Mononuclear cell (primary cell): ENCODE results near the gene PDPK1. TPM values are rescaled to one million over a fixed set of nuclear protein-coding genes. Genes with fewer than 3 reads are reported as not detected.
"Not testable (repeated sequence)": the region's sequence is repeated elsewhere in the genome, so short reads cannot be mapped to it uniquely, and the experiment has no call there.

Source experiments
- H3K27me3 ChIP-seq: 2 replicates; pipeline ENCODE4 v1.6.0; 2011; ENCODE audit warnings: low read length, control low read depth; ENCODE audit not compliant: insufficient read depth
- H3K4me1 ChIP-seq: 2 replicates; pipeline ENCODE4 v1.5.1; 2011; ENCODE audit warnings: mild to moderate bottlenecking, low read length, control low read depth; ENCODE audit not compliant: insufficient read depth
- H3K4me3 ChIP-seq: 2 replicates; pipeline ENCODE4 v1.5.1; 2011; ENCODE audit warnings: mild to moderate bottlenecking, low read length, moderate library complexity
- H3K9me3 ChIP-seq: 2 replicates; pipeline ENCODE4 v1.5.1; 2011; ENCODE audit warnings: low read depth, mild to moderate bottlenecking, control low read depth, low read length
- total RNA-seq: library from RNA; depleted of rRNA; stranded (reverse); fragments of >200 nt; gene quantifications from one replicate; pipeline ENCODE4 v1.2.3, GENCODE V29; 2012

The PDPK1 gene
- total RNA-seq, 1 donor: 36.9 TPM

DNA sequence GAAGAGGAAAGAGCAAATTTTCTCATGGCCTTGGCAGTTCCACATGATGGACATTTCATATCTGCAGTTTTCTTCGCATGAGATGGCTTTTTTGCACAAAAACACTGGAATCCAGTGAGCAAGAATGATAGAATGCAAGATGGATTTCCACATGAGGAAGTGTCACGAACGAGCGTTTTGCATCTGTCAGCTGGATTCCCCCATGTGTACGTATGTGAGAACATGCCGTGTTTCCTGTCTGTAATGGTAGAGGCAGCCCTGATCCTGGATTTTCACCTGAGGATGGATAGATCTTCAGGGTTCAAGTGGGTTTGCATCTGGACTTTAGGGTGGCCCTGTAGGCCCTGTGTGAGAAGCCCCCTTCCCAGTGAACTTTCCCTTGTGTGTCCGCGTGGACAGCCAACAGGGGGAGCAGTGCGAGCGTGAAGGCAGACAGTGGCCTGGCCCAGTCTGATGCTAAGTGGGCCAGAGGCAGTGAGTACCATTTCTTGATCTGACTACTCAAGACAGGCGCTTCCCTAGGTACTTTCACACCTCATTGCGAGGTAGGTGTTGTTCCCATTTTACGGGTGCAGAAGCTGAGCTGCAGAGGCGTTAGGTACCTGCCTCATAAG, 2.1 kb downstream of the PDPK1 start:
- not testable (repeated sequence) for H3K9me3 ChIP-seq, H3K4me3 ChIP-seq, H3K27me3 ChIP-seq
- peaks cover 52% of the 10 kb centered on the region for H3K4me1 ChIP-seq

DNA sequence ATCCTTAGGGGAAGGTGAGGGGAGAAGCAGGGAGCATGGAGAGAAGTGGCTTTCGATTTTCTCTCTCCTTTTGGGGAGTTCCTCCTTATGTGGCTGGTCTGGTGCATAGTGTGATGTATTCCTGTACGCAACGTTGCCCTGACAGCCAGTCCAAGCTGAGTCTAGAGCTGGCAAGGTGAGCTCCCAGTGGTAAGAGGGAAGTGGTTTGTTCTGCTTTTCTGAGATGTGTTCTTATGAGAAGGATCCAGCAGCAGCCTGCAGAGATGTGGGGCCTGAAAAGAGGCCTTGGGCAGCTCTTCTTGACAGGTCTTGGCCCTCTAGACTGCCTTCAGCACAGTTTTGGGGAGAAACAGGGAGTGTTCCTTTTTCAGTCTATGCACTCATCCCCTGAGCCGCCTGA, 3.1 kb downstream of the PDPK1 start:
- not testable (repeated sequence) for H3K9me3 ChIP-seq, H3K27me3 ChIP-seq, H3K4me3 ChIP-seq
- peaks cover 45% of the 10 kb centered on the region for H3K4me1 ChIP-seq

DNA sequence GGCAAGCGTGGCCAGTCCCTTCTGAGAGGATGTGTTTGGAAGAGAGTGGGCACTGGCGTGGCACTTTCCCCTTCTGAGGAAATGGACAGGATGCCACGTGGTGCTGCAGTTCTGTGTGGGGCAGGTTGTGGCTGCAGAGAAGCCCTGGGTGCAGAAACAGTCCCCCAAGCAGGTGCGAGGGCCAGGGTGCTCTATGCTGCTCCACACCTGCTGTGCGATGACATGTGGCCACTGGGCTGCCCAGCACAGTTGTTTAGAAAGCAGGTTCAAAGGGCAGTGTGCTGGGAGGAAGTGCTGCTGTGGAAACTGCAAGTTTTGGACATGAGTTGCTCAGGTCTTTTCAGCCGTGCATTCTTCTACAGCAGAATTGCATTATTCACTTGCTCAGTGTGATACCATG, 3.6 kb downstream of the PDPK1 start:
- peaks cover 40% of the 10 kb centered on the region for H3K4me1 ChIP-seq
- H3K4me3 ChIP-seq, H3K9me3 ChIP-seq, H3K27me3 ChIP-seq: not testable (repeated sequence)

DNA sequence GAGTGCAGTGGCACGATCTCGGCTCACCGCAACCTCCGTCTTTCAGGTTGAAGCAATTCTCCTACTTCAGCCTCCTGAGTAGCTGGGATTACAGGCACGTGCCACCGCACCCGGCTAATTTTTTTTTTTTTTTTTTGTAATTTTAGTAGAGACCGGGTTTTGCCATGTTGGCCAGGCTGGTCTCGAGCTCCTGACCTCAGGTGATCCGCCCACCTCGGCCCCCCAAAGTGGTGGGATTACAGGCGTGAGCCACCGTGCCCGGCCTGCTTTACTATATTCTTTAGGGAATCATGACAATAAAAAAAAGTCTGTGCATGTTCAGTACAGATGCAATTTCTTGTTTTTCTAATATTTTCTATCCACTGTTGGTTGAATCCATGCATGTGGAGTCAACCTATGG, 6.0 kb downstream of the PDPK1 start:
- H3K4me1 ChIP-seq: peaks cover 28% of the 10 kb centered on the region
- not testable (repeated sequence) for H3K4me3 ChIP-seq, H3K27me3 ChIP-seq, H3K9me3 ChIP-seq

DNA sequence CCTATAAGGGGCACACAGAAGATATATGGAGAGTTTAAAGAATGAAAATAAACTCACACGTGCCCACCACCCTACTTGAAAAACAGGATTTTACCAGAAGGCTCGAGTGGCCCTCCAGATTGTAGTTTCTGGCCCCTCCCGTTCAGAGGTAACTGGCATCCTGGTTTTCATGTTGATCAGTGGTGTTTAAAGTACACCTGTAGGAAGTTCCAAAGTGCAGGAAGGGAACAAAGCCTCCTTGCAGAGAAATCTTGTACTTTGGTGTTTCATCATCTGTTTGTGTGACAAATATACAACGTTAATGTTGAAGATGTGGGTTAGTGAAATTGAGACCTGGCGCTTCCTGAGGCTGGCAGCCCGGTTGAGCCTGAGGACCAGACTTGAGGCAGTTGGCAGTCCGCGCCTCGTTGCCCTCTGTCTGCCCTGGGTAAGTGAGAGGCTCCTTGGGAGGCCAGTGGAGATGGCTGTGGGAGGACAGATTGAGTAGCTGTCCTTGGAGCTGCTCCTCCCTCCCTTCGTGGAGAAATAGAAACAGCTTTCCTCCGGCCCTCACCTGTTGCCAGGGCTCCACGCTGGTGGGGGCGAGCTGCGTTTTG, 12.6 kb downstream of the PDPK1 start:
- not testable (repeated sequence) for H3K4me1 ChIP-seq, H3K27me3 ChIP-seq, H3K9me3 ChIP-seq, H3K4me3 ChIP-seq

DNA sequence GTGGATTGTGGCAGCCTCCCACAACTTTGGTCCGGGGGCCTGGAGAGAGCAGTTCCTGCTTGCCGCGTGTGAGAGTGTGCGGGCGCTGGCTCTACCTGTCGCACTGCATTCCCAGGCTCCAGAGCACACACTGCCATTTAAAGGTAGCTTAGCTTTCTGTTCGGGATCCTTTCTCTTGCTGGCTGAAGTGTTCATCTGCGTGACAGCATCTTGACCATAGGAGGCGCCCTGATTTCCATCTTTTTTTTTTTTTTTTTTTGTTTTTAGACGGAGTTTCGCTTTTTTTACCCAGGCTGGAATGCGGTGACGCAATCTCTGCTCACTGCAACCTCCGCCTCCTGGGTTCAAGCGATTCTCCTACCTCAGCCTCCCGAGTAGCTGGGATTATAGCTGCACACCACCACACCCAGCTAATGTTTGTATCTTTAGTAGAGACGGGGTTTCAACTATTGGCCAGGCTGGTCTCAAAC, 13.6 kb downstream of the PDPK1 start:
- not testable (repeated sequence) for H3K9me3 ChIP-seq, H3K4me3 ChIP-seq, H3K4me1 ChIP-seq, H3K27me3 ChIP-seq

DNA sequence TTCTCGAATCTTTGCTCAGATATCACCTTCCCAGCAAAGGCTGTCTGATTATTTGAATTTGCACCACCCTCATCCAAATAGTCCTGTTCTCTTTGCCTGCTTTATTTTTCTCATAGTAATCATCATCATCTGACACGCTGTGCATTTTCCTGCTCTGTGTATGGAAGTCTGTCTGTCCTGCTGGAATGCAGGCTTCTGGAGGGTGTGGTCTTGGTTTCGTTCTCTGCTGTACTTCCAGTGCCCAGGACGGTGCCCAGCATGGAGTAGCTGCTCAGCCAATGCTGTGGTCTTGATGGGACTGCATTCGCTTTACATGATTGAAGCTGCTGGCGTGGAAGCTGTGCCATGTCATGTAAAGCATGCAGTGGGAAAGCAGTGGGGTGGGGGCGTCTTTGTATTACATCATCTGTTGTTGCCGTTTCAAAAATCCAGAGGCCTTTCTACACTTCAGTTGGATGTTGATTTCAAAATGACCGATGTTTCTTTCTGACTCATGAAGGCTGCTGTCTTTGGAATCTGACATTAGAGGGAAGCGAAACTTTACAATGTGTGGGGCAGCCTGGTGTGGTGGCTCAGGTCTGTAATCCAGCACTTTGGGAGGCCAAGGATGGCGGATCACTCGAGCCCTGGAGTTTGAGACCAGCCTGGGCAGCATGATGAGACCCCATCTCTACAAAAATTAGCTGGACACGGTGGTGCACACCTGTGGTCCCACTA, 17.0 kb downstream of the PDPK1 start:
- not testable (repeated sequence) for H3K4me3 ChIP-seq, H3K27me3 ChIP-seq, H3K9me3 ChIP-seq, H3K4me1 ChIP-seq

DNA sequence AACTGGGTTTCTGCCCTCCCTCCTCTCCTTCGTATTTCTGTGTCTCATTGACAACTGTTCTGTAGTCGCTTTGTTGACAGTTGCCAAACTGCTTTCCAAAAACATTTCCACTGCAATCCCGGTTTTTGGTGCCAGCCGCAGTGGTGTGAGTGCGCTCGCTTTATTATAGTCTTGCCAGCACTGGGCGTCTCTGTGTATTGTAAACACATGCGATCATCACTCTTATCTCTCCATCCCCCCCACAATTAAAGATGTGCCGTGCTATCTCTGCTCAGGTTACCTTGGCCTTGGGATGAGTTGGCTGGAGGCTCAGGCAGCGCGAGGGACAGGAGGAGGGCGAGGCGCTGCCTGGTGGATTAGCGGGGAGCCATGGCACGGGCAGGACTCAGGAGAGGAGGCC, 19.3 kb downstream of the PDPK1 start:
- not testable (repeated sequence) for H3K9me3 ChIP-seq, H3K27me3 ChIP-seq, H3K4me1 ChIP-seq, H3K4me3 ChIP-seq

DNA sequence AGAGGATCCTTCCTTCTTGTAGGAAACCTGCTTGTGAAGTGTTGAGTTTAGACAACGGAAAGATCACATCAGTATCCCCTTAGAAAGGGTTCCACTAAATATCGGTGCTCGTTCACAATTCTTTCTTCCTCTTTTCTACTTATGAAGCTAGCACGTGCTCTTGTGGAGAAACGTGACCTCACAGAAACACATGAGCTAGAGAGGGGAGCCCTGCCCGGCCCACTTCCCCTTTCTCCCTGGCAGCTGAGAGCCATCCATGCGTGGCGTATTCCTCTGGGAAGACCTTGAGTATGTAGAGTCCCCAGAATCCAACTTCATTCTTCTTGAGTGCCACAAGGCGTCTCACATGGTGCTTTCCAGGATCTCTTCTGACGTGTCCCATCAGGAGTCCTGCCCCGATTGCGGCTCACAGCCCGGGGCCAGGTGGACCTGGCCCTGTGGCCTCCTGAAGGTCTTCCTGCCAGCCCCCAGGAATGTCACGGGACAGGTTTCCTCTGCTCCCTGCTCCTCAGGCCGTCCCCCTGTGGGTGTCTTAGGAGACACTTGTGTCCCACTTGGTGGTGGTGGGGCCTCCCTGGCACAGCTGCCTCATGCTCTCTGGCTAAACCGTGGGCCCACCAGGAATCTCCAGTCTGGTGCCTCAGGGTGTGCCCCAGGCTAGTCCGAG, 22.4 kb downstream of the PDPK1 start:
- H3K4me1 ChIP-seq, H3K9me3 ChIP-seq, H3K27me3 ChIP-seq, H3K4me3 ChIP-seq: not testable (repeated sequence)

DNA sequence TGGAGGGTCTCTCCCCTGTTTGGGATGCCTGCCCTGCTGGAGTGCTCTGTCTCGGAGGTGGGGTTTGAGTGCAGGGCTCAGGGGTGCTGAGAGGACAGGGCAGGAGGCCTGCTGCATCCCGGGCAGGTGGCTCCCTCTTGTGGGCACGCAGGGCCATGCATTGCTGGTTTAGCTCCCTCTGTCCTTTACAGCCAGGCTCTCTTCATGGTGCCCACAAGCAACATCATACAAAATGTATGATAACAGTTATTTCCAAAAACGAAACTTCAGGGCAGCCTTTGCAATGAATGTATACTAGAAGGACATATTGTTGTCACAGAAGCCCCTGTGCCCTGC, 22.9 kb downstream of the PDPK1 start:
- not testable (repeated sequence) for H3K9me3 ChIP-seq, H3K27me3 ChIP-seq

DNA sequence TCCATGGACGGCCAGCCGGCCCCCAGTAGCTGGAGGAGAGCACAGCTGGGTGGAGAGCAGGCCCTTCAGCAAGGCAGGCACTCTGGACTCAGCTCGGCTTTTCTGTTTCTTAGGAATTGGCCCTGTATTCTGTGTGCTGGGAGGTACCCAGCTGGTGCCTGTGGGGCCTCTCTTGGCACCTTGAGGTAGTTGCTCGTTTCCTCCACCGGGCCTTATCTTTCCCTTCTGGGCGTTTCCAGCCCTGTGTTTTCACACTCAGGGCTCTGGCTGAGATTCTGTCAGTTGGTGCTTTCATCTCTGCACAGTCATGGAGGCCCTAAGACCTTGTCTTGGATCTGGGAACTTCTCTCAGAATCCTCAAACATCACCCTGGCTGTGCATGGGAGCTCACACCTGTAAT, 29.7 kb downstream of the PDPK1 start:
- H3K4me1 ChIP-seq, H3K4me3 ChIP-seq, H3K9me3 ChIP-seq, H3K27me3 ChIP-seq: not testable (repeated sequence)

More for the DNA sequence above, 22.9 kb downstream of the PDPK1 start:
- not testable (repeated sequence) for H3K4me3 ChIP-seq, H3K4me1 ChIP-seq

DNA sequence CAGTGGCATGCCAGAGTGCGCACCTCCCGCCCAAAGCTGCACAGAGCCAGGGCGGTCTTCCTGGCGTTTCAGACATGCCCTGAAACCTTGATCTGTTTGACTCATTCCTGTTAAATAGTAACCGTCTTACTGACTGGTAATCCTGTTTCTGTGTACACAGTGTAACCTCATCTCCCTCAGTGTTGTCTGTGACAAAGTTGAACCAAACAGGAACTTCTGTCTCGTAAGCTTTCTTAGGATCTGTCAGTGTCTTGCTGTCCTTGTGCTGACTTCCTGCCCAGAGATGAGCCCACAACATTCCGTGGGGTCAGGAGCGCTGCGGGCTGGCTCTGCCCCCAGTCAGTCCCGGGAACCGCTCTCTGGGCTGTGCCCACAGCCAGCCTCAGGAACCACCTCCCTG, 30.8 kb downstream of the PDPK1 start:
- not testable (repeated sequence) for H3K4me1 ChIP-seq, H3K4me3 ChIP-seq, H3K27me3 ChIP-seq, H3K9me3 ChIP-seq

DNA sequence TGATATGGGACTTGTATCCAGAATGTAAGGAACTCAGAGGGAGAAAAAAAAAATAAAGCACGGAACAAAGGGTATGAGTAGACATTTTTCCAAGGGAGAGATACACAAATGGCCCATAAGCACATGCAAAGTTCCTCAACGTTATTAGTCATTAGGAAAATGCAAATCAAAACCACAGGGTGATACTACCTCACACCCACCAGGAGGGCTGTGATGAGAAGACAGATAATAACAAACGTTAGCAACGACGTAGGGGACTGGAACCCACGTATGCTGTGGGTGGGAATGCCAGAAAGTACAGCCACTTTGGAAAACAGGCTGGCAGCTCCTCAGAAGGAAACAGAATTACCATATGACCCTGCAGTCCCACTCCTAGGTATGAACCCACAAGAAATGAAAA, 34.9 kb downstream of the PDPK1 start:
- H3K9me3 ChIP-seq, H3K4me1 ChIP-seq, H3K4me3 ChIP-seq, H3K27me3 ChIP-seq: not testable (repeated sequence)

DNA sequence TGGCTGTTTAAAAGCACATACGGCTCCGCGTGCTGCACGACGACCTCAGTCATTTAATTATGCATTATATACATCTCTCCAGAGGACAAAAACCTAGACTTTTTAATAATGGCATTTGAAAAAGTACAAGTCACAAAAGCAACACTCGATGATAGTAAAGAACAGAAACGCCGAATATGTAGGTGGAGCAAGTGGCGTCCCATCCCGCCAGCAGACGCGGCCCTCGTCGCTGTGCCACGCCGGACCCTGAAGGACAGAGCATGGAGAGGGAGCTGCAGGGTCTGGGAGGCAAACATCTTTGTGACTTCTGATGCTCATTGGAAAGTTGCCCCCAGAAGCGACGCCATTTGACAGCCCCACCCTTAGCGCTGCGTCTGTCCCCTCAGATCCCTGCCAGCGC, 38.0 kb downstream of the PDPK1 start:
- not testable (repeated sequence) for H3K4me3 ChIP-seq, H3K27me3 ChIP-seq, H3K4me1 ChIP-seq

DNA sequence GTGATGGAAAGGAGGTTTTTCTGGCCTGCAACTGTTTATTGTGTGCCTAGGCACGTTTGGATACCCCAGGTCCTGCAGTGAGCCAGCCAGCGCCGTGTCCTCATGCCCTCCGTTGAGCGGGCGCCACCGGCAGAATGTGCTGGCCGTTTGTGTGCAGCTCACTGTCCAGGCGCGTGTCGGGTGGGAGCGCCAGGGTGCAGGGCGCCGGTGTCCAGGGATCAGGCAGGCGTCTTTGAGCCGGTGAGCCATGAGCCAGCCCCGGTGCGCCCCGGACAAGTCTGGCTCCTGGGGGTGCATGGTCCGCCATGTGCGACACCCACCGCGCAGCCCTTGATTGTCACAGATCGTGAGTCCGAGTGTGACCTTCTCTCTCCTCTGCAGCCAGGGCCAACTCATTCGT, 39.2 kb downstream of the PDPK1 start:
- H3K4me1 ChIP-seq, H3K4me3 ChIP-seq, H3K27me3 ChIP-seq, H3K9me3 ChIP-seq: not testable (repeated sequence)

More for the DNA sequence above, 38.0 kb downstream of the PDPK1 start:
- not testable (repeated sequence) for H3K9me3 ChIP-seq

DNA sequence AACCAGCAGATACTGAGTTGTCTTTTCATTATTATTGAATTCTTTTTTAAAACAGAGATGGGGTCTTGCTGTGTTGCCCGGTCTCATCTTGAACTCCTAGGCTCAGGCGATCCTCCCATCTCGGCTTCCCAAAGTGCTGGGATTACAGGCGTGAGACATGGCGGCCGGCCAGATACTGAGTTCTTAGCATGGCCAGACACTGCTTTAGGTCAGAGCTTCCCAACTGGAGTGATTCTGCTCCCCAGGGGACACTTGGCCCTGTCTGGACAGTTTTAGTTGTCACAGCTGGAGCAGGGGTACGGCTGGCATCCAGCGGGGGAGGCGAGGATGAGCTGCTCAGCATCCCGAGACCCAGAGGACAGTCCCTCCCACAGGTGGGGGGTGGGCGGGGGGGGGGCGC, 41.1 kb downstream of the PDPK1 start:
- H3K9me3 ChIP-seq, H3K4me1 ChIP-seq, H3K27me3 ChIP-seq, H3K4me3 ChIP-seq: not testable (repeated sequence)
